Gastroesophageal sphincter (tissue), 3 donors: ENCODE results near the gene FAM83E.
A peak's percentile ranks its signal among the peaks of the same experiment; 100 is the strongest.

Experiments used
- CTCF ChIP-seq, 4 experiments: fragments of 200-600 bp in 2 of 4; fragments of 450-650 bp in 2 of 4; sonication (generic) in 1 of 4; IDR thresholded peaks; one replicate each; pipeline ENCODE4 v1.5.1; 2017 to 2019; ENCODE audit warnings: antibody characterized with exemption in 4 of 4, mild to moderate bottlenecking in 2 of 4, moderate library complexity in 2 of 4
- EP300 ChIP-seq: sonication (generic); formaldehyde crosslinking; IDR thresholded peaks from one replicate; pipeline ENCODE4 v1.6.1; 2017; ENCODE audit warnings: antibody characterized with exemption, mild to moderate bottlenecking
- POLR2A ChIP-seq, 2 donors: fragments of 450-650 bp; IDR thresholded peaks; one replicate each; pipeline ENCODE4 v1.6.1; 2017; ENCODE audit warnings: antibody characterized with exemption in 2 of 2, mild to moderate bottlenecking in 2 of 2, moderate library complexity in 1 of 2

- TF ChIP-seq CTCF (IDR thresholded peaks at IDR 0.05) (peak in 1 of 4 experiments; percentile 38), EP300 (no peak), POLR2A (IDR thresholded peaks at IDR 0.05) (no peak)
Observed at GRCh38 chr19:48630296-48631063, 15.6 kb upstream of the FAM83E start.
